22Rv1 (cell line): ENCODE results near the gene TIMM44.

Experiments used
- CTCF ChIP-seq: fragments of 450-650 bp; IDR thresholded peaks from 2 replicates; pipeline ENCODE4 v1.5.1; 2017; ENCODE audit warnings: mild to moderate bottlenecking
- ZFX ChIP-seq: fragments of 450-650 bp; IDR thresholded peaks from 2 replicates; pipeline ENCODE4 v1.6.1; 2017; ENCODE audit warnings: antibody characterized with exemption, borderline replicate concordance

- TF ChIP-seq CTCF (no peak), ZFX (no peak)
Observed at GRCh38 chr19:7904074-7905020, 39.1 kb downstream of the TIMM44 start.
